Measurements from ENCODE around the gene PFKFB1.

GRCh38 chrX:54937416-54937815 lies 56.6 kb downstream of the PFKFB1 start:
- TF ChIP-seq CTCF (optimal IDR thresholded peaks at IDR 0.05 in 1 of 3, IDR thresholded peaks at IDR 0.05 in 1 of 3, conservative IDR thresholded peaks at IDR 0.05 in 1 of 3; ENCODE audit: extremely low read depth in 1 of 3, insufficient read depth in 2 of 3, low read length in 3 of 3): no peak
- TF ChIP-seq EZH2 (IDR thresholded peaks at IDR 0.05; ENCODE audit: low read length): no peak
